NCI-H146 treated with DMSO at 0.1 percent for 48 hours (cell line): Measurements from ENCODE around the gene SKP2.
"Not testable (repeated sequence)": the region's sequence is repeated elsewhere in the genome, so short reads cannot be mapped to it uniquely, and the experiment has no call there.

Experiments
- DNase-seq: peaks from one replicate; lab custom pipeline; 2025; ENCODE audit not compliant: unreplicated experiment; lab: John Stamatoyannopoulos, UW

Gene SKP2

DNA sequence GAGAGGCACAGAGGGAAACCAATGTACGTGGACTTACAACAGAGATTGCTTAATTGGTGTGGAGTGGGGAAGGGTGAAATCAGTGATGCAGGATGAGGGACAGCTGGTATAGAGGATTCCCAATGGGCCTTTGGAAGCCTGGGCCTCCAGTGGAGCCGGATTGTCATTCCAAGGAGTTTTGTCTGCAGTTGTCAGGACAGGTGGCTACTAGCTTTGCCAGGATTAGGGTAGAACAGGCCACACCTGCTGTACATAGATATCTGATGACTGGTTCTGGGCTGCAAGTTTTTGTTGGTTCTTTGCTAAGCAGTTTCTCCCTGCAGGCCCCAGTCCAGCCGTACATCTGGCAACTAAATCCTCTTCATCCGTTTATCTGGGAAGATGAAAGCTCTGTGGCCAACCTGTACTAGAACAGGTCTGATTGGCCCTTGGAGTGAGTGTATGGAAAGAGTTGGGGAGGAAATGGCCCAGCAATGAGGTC is 4.2 kb downstream of the SKP2 start:
- DNase-seq = no peak

DNA sequence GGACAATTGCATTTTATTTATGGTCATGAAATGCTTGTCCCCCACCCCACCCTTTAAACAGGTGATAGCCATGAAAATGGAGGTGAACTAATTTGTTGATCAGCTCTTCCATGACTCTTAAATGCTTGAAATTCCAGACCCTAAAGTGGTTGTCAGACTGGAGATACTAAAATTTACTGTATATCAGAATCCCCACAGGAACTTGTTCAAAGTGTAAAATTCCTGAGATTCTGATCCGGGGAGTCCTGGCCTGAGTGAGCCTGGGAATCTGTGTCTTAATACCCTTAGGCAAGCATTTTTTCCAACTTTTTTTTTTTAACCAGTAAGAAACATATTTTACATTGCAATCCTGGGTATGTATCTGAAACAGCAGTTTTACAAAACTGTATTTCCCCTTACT is 4.7 kb downstream of the SKP2 start:
- no peak for DNase-seq

DNA sequence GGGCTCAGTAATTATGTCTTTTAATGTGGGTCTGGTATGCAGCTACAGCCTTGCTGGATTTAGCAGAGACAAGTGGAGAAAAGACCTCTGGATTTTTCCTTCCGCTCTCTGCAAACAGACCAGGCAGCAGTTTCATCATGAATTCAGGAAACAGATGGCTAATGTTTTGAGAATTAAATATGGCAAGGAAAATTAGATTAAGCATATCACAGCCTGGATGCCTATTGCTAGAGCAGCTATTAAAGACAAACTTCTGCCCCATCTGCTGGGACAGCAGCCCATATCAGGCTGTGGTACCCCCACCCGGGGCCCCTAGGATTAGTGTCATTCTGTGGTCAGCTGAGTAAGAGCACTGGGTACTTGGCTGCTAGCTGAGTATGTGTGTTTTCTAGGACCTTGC is 6.2 kb downstream of the SKP2 start:
- DNase-seq = no peak

DNA sequence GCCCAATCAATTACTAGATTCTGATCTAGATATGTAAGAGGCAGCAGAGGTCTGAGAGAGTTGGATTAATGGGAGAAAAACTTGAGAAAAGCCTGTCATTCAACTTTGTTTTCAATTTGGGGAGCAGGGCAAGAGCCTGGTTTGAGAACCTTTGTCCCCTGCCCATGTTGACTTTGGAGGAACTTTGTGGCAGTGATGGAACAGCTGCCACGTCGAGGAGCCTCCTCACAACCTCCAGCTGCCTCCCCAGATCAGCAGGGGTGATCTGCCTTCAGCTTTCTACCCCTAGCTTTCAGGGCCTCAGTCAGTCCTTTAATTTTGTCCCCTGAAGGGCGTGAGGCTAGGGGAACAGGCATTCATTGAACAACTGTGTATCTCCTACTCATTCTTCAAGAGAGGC is 8.7 kb downstream of the SKP2 start:
- no peak for DNase-seq

DNA sequence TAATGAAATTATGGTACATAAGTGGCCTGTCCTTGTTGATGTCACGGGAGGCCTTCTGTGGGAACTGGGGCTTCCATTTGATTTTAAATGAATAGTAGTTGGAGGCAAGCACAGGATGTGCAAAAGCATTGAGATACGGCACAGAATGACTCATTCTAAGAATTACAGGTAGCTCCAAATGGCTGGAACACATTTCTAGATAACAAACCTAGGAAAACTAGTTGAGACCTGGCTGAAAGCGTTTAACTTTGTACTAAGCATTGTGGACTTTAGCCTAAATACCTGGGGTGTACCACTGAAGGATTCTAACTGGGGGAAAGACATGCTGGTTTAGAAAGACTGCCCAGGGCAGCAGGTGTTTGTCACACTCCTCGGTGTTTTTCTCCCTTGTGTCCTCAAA is 9.4 kb downstream of the SKP2 start:
- DNase-seq = no peak

DNA sequence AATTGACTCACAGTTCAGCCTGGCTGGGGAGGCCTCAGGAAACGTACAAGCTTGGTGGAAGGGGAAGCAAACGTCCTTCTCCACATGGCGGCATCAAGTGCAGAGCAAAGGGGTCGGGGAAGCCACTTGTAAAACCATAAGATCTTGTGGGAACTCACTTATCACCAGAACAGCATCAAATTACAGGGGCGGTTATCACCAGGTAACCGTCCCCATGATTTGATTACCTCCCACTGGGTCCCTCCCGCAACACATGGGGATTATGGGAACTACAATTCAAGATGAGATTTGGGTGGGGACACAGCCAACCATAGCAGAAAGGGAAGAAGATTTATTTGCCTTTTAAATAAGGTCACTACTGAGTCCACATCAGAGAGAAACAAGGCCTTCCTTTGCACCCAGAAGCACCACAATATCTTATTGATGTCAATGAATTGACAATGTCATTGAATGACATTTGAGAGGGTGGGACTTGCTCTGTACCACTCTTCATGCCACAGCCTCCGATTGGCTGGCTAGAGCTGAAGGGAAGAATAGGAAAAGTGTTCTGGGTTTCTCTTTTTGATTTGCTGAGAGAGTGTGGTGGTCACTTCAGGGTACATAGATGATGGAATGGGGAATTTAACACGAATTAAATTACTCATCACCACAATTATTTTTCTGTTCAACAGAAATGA is 11.0 kb downstream of the SKP2 start:
- no peak for DNase-seq

DNA sequence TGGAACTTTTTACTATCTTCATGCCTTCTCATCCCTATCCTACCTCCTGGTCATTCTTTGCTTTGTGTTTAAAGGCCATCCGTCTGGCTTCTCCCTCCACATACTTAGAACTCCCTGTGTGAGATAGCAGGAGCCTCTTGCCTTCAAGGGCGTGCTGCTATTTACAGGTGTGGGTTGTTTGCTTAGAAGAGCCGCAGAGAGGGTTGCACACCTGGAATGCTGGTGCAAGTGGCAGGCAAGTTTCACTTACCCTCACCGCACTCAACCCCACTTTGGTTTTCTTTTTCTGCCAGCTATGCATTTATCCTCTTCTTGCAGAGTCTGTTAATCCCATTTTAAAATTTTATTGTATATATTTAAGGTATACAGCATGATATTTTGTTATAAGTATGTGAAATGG is 12.6 kb downstream of the SKP2 start:
- no peak for DNase-seq

DNA sequence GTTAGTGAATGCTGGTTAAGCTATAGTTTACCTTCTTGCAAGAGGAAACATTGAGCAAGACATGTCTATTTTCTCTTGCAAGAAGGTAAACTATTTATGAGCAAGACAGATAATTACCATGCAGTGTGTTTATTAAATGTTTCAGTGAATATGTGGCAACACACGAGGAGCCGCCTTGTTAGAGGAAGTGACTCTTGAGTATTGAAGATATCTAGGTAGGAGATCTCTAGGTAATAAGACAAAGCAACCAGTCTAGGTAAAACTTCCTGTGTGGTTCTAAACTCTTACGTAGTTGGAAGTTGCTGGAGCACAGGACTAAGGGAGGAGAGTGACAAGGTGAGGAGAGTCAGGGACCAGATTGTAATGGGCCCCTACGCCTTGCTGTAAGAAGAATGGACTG is 16.8 kb downstream of the SKP2 start:
- no peak for DNase-seq

DNA sequence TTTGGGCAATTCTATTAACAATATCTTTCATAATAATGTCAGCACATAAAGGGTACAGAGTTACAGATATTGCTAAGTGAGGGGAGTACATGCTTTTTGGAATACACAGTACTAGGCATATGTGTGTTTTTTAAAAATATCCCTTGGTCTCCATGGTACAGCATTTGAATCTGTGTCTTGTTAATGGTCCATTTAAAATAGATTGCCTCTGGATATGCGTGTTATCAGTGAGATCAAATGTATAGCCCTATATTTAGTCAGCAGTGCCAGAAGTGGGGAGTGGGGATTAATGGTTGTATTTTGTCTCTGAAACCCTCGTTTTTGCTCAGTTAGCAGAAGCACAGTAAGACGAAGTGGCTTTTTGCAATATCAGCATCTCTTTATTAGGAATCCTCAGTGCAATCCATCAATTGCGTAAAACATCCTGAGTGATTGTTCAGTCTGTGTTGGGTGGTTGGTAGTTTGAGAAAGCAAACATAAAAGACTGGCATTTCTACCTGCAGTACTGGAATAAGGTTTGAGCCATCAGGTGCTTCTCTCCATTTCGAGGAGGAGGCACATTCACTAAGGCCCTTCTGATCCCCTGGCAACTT is 19.0 kb downstream of the SKP2 start:
- no peak for DNase-seq

DNA sequence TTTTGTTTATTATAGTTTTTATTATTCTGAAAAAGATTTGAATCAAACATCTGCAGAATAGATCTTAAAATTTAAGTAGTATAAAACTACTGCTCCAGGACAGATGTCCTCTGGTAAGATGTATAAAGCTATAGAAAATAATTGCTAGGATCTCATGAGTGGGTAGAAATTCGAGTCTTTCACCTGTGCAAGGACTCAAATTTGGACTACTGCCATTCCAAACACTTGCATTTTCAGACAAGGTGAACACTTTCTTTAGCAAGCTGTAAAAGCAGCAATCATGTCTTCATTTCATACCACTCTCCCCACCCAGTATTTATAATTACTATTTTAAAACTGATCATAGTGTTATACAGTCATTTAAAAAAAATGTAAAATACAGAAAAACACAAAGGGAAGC is 20.7 kb downstream of the SKP2 start:
- DNase-seq = no peak

DNA sequence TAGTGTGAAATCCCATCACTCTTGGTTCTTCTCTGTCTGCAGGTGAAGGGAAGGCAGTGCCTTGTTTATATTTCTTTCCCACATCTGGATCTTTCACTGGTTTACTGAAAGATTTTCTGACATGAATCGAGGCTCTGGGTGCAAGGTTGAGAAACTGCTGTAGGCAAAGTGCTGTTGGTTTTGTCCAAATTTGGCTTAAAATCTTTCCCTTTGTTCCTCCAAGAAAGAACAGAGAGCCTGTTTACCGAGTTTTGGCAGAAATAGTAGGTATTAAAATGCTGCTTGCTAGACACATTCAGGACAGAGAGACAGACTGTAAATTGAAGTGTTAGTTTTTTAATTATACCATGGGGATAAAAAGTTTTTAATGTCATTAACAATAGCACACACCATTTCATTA is 21.5 kb downstream of the SKP2 start:
- DNase-seq = no peak

DNA sequence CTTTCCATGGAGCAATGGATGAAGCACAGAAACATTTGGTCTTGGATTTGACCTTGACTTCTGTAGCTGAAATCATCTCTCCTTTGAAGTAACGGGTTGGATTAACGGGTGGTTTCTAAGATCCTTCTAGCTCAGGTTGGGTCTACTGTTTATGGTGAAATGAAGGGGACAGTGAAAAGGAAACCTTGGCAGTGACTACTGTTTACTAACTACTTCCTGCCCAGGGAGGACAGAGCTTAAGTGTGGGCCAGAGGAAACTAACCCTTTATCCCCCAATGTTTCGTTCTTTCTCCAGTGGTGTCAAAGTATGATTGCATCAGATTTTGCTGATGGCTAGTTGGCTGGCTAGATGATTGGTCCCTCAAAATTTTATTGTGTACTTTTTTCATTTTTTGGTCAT is 22.2 kb downstream of the SKP2 start:
- DNase-seq = no peak

DNA sequence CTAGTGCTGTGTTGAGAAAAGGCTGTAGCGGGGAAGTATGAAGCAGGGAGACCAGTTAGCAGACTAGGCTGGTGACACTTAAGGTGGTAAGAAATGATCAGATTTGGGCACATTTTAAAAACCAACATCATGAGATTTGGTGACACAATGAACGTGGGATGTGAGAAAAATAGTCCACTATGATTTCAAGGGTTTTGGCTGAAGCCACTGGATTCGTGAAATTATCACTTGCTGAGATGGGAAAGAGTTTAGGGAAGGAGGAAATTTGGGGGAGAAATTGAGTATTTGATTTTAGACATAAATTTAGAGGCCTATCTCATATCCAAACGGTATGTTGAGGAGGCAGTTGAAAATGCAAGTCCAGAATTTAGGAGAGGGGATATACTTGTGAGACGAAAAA is 23.1 kb downstream of the SKP2 start:
- DNase-seq = no peak

DNA sequence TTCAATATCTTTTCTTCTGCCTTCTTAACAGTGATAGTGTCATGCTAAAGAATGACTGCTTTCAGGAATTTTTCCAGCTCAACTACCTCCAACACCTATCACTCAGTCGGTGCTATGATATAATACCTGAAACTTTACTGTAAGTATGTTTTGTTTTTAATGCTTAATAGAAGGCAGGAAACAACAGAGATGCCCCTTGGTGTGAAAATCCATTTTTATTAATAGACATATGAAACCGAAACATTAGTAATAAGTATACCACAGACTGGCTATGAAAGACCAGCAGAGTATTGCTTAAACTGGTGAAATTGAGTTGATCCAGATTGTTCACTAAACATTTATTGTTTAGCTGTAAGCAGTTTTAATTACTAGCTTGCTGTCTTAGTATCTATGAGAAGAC is 25.2 kb downstream of the SKP2 start:
- no peak for DNase-seq

DNA sequence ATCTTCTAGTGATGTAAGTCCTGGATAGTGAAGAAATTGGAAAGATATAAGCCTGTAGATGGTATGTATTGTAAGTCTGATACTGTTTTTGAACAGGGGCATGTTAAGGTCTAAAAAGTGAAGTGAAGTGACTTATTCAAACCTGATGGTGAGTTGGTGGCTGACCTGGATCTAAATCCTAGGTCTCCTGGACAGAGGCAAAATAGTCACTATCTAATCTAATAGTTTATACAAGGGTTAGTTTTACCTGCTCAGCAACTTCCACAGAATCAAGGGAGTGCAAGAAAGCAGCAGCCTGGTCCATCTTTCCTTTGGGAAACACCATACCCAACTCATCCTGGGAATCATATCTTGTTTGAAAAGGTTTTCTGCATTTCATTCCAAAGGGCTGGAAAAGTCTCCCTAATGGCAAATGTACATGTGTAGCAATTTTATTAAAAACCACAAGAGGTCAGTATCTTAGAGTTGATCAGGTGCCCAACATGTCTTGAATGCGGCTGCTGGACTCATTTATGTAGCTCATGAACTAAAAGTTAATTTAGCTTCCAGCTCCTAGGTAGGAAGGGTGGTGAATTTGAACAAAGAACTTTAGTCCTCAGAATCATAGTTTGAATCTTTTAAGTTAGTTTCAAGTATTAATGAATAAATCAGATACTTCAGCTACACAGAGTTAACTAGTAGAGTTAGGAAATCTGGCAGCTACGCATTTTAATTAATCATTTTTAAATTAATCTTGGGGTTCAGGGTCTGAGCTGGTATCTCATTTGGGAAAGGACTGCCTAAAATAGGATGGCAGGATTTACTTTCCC is 26.0 kb downstream of the SKP2 start:
- DNase-seq = peak; percentile 10

DNA sequence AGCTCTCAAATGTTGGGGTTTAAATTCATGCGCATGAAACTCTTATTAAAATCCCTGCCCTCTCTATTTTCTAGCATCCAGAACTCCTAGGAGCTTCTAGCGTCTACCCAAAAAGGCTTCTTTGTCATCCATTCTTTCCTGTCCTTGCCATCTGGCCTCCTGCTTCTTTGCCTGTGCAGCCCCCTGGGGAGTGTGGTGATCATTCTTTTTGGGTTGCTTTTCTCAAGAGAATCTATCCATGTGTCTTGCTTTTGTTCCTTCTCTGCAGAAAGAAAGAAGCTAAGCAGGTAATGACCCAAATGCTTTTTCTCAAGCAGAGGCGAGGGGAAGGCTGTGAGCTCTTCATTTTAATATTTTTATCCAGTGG is 26.6 kb downstream of the SKP2 start:
- no peak for DNase-seq

DNA sequence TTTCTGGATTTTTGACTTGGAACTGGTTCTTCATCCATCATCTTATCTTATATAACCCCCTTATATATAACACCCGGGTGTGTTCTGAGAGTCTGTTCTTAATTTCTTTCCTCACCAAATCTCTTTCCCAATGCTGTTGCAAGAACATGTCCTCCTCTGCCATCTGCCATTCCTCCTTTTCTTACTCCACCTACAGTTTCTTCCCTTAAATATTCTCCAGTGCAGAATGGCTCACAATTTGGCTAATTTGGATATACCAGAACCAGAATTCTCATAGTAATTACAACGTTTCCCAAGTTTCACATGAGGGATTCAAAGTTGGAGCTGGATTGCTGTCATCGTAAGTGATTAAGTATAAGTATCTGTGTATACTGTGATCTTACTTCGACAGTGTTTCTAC is 28.0 kb downstream of the SKP2 start:
- no peak for DNase-seq

DNA sequence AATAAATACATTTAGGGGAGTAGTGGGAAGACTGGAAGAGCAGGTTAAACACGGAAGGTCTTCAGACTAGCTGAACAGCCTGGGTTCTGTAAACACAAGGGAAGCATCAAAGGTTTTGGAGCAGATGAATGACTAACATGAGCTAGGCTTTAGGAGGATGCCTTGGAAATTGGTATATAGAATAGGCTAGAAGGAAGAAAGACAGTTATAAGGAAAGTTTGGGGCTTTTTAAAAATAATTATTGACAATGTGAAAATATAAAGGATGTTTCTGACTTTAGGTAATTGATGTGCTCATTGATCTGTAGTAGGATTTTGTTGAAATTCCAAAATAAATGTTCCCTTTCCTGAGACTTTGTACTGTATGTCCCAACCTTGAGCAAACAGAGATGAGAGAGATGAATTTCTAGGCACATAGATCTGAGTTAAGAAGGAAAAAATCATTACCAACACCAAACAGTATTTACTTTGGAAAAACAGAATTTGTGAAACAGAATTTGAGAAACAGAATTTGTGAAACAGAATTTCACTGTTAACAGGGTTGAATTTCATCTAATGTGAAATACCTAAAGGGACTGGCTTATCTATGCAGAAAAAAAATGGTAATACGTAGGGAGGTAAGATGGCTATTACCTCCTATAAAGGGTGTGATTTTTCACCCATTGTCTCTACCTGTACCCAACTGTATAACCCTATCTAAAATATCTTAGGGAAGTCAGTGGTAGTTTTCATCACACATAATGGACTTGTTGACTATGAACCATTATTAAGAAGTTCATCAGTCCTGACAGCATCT is 28.8 kb downstream of the SKP2 start:
- DNase-seq = no peak

DNA sequence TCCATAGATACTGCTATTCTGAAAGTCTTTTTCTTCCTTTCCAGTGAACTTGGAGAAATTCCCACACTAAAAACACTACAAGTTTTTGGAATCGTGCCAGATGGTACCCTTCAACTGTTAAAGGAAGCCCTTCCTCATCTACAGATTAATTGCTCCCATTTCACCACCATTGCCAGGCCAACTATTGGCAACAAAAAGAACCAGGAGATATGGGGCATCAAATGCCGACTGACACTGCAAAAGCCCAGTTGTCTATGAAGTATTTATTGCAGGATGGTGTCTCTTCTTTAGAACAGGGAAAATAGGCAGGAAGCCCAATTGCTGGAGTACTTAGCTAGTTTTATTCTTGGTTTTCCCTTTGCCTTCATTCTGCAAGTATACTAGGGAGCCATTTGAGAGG is 29.9 kb downstream of the SKP2 start:
- no peak for DNase-seq

DNA sequence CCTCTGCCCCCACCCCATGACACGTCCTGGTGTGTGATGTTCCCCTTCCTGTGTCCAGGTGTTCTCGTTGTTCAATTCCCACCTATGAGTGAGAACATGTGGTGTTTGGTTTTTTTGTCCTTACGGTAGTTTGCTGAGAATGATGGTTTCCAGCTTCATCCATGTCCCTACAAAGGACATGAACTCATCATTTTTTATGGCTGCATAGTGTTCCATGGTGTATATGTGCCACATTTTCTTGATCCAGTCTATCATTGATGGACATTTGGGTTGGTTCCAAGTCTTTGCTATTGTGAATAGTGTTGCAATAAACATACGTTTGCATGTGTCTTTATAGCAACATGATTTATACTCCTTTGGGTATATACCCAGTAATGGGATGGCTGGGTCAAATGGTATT is 32.5 kb downstream of the SKP2 start:
- DNase-seq = not testable (repeated sequence)

DNA sequence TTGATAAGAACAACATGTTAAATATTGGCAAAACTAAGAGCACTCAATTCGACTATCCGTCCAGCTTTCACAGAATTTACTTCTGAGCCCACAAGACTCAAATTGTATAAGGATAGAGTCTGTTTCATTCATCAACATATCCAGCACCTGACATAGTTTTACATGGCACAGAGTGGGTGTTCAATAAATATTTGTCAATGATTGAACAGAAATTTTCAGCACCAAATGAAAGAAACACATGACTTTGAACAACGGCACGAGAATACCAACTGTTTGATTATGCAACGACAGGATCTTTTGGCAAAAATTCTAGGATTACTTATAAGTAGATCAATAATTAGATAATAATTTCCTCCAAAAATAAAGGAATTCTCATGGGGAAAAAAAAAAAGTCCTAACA is 41.8 kb downstream of the SKP2 start:
- DNase-seq = no peak

DNA sequence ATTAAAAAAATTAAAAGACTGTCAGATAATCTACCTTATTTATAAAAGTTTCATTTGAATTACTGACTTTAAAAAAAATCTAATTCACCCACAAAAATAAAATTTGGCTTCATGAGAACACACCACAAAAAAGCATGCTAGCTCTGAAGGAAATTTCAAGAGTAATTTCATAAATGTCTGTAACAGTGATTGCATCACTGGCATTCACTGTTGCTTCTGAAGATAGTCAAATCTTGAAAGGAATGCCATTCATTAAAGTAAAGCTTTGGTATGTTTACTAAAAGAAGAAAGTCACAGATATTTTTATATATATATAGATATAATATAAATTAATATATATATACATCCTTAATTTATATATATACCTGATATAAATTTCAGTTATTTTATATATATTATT is 46.4 kb downstream of the SKP2 start:
- no peak for DNase-seq
